ENCODE measurements around the gene ARHGDIB. TPM values are rescaled to one million over a fixed set of nuclear protein-coding genes. Genes with fewer than 3 reads are reported as not detected.

Gene ARHGDIB
- total and polyA plus RNA-seq, 2 of the 4 experiments (the other 2 are of a cell fraction), result 24.9 to 30.7 TPM

GRCh38 chr12:14954269-14954668 lies 7.1 kb downstream of the ARHGDIB start:
- Histone ChIP-seq H2AK9ac (replicated peaks; ENCODE audit: low read depth, low read length, poor library complexity) (no peak overlapping the region), H3K4ac (ENCODE audit: low read depth, low read length) (no peak overlapping the region; the same call in 1 of the 2 replicates), H3K14ac (replicated peaks; ENCODE audit: low read depth, low read length) (no peak overlapping the region), H2BK15ac (ENCODE audit: low read depth, low read length) (0 out of 3 replicates have a peak overlapping the region, but pooled peaks have one; percentile 5), H3K79me1 (ENCODE audit: low read depth in 1 of 2, low read length in 2 of 2) (peaks cover 0 to 3% of the 10 kb centered on the region in 2 experiments; a peak in 1 of 4 replicates), H2BK120ac (ENCODE audit: low read depth, low read length) (0 out of 2 replicates have a peak overlapping the region, but pooled peaks have one; percentile 26), H3K27ac (ENCODE audit: insufficient read depth, low read length) (no peak overlapping the region), H3K23ac (ENCODE audit: low read depth, low read length) (no peak overlapping the region), H3K9ac (ENCODE audit: low read depth, low read length) (no peak overlapping the region), H3K27me3 (ENCODE audit: control insufficient read depth, insufficient read depth, low read length) (no peaks in the 10 kb centered on the region), H4K8ac (ENCODE audit: low read depth in 2 of 2, low read length in 2 of 2) (no peak overlapping the region), H4K5ac (ENCODE audit: low read depth, low read length) (no peak overlapping the region), H3K56ac (ENCODE audit: extremely low read depth, insufficient read depth, low read length) (no peak overlapping the region), H3K9me3 (ENCODE audit: control insufficient read depth, insufficient read depth, low read length) (no peaks in the 10 kb centered on the region), H2BK20ac (ENCODE audit: low read depth, low read length) (no peak overlapping the region), H3K4me3 (ENCODE audit: insufficient read depth, low read depth, low read length) (no peak overlapping the region), H3K18ac (ENCODE audit: low read depth, low read length) (no peak overlapping the region), H4K20me1 (ENCODE audit: insufficient read depth, low read length) (no peaks in the 10 kb centered on the region), H2AFZ (replicated peaks; ENCODE audit: low read length, poor library complexity) (no peak overlapping the region), H2AK5ac (ENCODE audit: low read depth, low read length) (no peak overlapping the region; the same call in 1 of the 2 replicates), H4K91ac (ENCODE audit: insufficient read depth, low read depth, low read length) (no peak overlapping the region), H3K36me3 (ENCODE audit: control insufficient read depth, insufficient read depth, low read length) (no peaks in the 10 kb centered on the region), H3K4me2 (ENCODE audit: low read depth, low read length) (no peak overlapping the region), H2BK5ac (ENCODE audit: low read depth, low read length, poor library complexity, severe bottlenecking) (no peak overlapping the region), H3K9me1 (ENCODE audit: insufficient read depth, low read length) (peaks cover 11% of the 10 kb centered on the region), H3K4me1 (ENCODE audit: control insufficient read depth, insufficient read depth, low read length) (peaks cover 17% of the 10 kb centered on the region)
- dilution Hi-C loops (cut with HindIII; ENCODE audit: low sequenced_read_pairs, unreplicated experiment), result no loop called here
- ATAC-seq (ENCODE audit: low read depth) (no peak), DNase-seq (no peak)
- CTCF ChIA-PET, result no interaction called here
- intact Hi-C loops (cut with micrococcal nuclease), result no loop called here
- POLR2A ChIA-PET (ENCODE audit: unreplicated experiment), result no interaction called here
- no TSS peak for BruUV-seq (replicated peaks)
- no CpG with 5 or more reads among the region's 4 CpGs for WGBS, 2 experiments (ENCODE audit: extremely low coverage in 2 of 2, insufficient read length in 1 of 2)
- TF ChIP-seq BHLHE40 (IDR thresholded peaks at IDR 0.05; ENCODE audit: low read depth, low read length) (no peak), FOS (IDR thresholded peaks at IDR 0.05; ENCODE audit: low read depth, low read length) (no peak), CEBPB (IDR thresholded peaks at IDR 0.05; ENCODE audit: low read depth, low read length) (no peak), POLR2A (IDR thresholded peaks at IDR 0.05; ENCODE audit: low read depth, low read length) (no peak), RFX5 (IDR thresholded peaks at IDR 0.05; ENCODE audit: low read depth, low read length) (no peak), MAFK (IDR thresholded peaks at IDR 0.05; ENCODE audit: low read depth, low read length) (no peak), RAD21 (IDR thresholded peaks at IDR 0.05; ENCODE audit: low read length) (no peak), RCOR1 (IDR thresholded peaks at IDR 0.05; ENCODE audit: insufficient replicate concordance, low read length) (no peak), CHD1 (IDR thresholded peaks at IDR 0.05; ENCODE audit: low read depth, low read length) (no peak), MAZ (IDR thresholded peaks at IDR 0.05; ENCODE audit: borderline replicate concordance, low read depth, low read length) (no peak), NFE2L2 (IDR thresholded peaks at IDR 0.05; ENCODE audit: low read depth, low read length) (no peak), MXI1 (IDR thresholded peaks at IDR 0.05; ENCODE audit: borderline replicate concordance, low read depth, low read length) (no peak), SMC3 (IDR thresholded peaks at IDR 0.05; ENCODE audit: low read depth, low read length) (no peak)
- TF ChIP-seq, protein P1, sequence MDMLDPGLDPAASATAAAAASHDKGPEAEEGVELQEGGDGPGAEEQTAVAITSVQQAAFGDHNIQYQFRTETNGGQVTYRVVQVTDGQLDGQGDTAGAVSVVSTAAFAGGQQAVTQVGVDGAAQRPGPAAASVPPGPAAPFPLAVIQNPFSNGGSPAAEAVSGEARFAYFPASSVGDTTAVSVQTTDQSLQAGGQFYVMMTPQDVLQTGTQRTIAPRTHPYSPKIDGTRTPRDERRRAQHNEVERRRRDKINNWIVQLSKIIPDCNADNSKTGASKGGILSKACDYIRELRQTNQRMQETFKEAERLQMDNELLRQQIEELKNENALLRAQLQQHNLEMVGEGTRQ (IDR thresholded peaks at IDR 0.05; ENCODE audit: low read depth, low read length), result no peak
- TF ChIP-seq, protein P2, sequence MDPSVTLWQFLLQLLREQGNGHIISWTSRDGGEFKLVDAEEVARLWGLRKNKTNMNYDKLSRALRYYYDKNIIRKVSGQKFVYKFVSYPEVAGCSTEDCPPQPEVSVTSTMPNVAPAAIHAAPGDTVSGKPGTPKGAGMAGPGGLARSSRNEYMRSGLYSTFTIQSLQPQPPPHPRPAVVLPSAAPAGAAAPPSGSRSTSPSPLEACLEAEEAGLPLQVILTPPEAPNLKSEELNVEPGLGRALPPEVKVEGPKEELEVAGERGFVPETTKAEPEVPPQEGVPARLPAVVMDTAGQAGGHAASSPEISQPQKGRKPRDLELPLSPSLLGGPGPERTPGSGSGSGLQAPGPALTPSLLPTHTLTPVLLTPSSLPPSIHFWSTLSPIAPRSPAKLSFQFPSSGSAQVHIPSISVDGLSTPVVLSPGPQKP (IDR thresholded peaks at IDR 0.05; ENCODE audit: borderline replicate concordance, low read depth, low read length), result no peak
- TF ChIP-seq, protein P3, sequence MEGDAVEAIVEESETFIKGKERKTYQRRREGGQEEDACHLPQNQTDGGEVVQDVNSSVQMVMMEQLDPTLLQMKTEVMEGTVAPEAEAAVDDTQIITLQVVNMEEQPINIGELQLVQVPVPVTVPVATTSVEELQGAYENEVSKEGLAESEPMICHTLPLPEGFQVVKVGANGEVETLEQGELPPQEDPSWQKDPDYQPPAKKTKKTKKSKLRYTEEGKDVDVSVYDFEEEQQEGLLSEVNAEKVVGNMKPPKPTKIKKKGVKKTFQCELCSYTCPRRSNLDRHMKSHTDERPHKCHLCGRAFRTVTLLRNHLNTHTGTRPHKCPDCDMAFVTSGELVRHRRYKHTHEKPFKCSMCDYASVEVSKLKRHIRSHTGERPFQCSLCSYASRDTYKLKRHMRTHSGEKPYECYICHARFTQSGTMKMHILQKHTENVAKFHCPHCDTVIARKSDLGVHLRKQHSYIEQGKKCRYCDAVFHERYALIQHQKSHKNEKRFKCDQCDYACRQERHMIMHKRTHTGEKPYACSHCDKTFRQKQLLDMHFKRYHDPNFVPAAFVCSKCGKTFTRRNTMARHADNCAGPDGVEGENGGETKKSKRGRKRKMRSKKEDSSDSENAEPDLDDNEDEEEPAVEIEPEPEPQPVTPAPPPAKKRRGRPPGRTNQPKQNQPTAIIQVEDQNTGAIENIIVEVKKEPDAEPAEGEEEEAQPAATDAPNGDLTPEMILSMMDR (conservative IDR thresholded peaks at IDR 0.05; ENCODE audit: low read depth, low read length), result no peak
- in situ Hi-C loops (cut with MboI; ENCODE audit: low sequenced_read_pairs), result no loop called here
